IPS-11a (cell line): ENCODE data around the gene COL6A1.
"Not testable (repeated sequence)": the region's sequence is repeated elsewhere in the genome, so short reads cannot be mapped to it uniquely, and the experiment has no call there.

Experiments used
- H3K4me3 ChIP-seq: one replicate; pipeline ENCODE4 v1.5.1; 2013; ENCODE audit warnings: low read depth, low read length, control low read depth

COL6A1 gene

DNA sequence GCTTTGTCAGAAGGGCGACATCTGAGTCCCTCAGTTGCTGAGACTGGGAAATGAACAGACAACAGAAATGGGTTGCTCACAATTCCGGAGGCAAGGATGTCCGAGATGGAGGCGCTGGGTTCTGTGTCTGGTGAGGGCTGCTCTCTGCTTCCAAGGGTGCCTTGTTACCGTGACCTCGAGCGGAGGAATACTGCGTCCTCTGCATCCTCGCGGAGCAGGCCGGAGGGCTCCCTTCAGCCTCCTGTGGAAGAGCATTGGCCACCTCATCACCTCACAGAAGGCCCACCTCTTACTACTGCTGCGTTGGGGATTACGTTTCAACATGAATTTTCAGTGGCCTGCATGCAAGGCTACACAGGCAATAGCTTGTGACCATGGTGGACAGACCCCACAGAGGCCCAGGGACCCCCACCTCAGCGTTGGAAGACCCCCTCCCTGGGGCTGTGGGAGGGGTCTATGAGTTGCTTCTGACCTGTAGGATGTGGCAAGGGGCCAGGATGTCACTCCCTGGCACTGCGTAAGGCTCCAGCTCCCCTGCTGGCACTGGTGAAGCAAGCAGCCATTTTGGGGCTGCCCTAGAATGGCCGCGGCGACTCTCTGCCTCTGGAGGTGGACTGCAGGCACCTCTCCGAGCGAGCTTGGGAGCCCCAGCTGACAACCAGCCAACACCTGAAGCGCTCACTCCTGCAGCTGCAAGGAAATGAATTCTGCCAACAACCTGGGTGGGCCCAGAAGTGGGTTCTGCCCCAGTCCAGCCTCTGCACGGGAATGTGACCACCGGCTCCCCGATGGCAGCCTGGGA, 36.3 kb upstream of the COL6A1 start:
- no peak overlapping the region for H3K4me3 ChIP-seq

DNA sequence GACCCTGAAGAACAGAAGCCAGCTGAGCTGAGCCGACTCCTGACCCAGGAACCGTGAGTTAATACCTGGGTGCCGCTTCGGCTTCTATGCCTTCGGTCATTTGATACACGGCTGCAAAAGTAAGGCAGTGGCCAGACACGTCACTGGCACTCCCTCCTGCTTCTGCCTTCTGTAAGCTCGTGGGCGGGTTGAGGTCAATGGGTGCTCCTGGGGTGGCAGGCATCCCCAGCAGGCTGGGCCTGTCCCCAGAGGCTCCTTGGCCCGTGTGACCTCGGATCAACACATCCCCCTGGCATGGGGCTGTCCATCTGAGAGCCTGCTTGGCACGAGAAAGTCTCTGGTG, 35.7 kb upstream of the COL6A1 start:
- H3K4me3 ChIP-seq: no peak overlapping the region

DNA sequence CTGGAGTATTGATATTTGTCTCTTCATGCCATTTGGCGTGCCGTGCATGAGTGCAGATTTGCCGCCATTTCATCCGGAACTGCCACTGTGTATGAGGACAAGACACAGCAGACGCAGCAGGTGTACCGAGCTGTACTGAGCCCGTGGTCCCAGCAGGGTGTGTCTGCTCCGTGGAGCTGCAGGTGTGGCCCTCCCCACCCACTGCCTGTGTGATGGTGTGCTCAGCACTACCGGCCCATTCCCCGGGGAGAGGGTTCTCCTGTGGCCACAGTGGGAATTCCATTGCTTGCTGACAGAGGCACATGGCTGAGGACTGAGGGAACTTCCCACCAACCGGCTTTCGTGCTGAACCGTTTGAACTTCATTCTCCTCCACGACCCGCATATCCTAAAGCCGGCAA, 34.3 kb upstream of the COL6A1 start:
- no peak overlapping the region for H3K4me3 ChIP-seq

DNA sequence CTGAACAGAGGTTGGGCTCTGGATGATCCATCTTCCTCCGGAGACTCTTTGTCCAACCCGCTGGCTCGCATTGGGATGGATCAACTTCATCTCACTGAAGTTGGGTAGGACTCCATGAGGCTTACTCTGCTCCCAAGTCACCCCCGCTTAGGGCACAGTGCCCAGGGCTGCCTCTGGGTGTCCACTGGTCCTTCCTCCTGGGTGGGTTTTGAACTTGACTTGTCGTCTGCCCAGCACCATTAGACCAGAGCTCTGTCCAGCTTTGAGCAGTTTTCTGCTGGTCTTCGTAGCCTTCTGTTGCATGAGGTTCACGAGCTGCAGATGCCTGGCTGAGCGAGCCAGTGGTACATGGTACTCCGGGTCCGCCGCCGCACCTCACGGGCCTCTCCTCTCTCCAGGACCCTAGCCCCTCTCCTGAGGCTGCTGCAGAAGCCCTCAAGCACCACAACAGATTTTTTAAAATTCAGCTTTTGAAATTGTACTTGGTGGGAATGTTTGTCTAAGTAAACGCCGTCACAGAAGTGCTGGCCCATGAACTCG, 33.8 kb upstream of the COL6A1 start:
- no peak overlapping the region for H3K4me3 ChIP-seq

DNA sequence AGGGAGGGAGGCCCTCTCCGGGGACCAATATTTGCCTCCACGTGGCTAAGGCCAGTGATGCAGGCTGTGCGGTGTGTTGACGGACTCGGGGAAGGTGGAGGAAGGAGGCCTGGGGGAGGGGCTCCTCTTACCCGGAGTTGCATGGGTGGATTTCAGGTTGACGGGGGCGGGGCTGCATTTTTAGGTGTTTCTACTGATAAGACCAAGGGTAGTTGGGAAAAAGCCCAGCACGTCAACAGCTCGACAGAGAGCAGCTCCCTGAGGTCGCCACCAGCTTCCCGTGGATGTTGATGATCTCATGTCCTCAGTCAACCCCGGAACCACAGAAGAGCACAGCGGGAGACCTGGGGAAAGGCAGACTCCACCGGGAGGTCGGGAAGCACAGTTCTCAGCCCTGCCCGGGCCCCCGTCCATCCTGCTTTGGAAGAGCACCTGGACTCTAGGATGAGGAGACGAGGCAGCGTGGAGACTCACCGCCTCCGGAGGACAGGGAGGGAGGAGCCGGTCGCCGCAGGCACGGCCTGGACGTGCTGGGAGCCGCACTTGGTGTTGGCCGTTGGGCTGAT, 32.9 kb upstream of the COL6A1 start:
- no peak overlapping the region for H3K4me3 ChIP-seq

DNA sequence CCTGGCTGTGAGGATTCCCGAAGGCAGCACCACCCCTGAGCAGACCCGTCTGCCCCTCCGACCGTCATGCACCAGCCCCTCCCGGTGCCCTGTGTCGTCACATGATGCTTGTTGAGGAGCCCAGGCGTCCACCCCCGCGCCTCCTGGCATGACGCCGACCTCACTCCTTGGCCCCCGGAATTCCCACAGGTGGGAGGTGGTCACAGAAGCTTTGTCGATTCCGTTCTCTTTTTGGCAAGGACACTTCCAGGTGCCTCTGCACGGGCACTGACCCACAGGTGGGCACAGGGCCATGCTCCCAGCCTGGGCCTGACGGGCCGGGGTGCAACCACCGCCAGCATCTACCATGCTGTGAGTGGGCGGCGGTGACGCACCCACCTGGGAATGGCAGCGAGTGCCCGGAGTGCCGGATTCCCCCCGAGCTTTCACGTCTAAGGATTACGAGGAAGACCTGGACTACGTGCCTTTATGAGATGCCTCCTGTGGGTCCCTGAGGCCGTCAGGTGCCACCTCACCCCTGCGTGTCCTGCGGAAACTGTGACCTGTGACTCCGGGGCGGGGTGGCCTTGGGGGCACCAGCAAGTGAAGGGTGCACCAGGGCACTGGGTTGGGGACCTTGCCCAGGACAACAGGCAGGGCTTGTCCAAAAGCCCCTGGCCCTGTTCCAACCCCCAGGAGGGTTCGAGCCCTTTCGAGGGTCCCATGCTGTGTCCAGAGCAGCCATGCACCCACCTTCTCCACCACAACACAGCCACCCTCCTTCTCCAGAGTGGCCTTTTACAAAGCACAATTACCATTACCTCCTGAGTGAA, 31.4 kb upstream of the COL6A1 start:
- H3K4me3 ChIP-seq: no peak overlapping the region

DNA sequence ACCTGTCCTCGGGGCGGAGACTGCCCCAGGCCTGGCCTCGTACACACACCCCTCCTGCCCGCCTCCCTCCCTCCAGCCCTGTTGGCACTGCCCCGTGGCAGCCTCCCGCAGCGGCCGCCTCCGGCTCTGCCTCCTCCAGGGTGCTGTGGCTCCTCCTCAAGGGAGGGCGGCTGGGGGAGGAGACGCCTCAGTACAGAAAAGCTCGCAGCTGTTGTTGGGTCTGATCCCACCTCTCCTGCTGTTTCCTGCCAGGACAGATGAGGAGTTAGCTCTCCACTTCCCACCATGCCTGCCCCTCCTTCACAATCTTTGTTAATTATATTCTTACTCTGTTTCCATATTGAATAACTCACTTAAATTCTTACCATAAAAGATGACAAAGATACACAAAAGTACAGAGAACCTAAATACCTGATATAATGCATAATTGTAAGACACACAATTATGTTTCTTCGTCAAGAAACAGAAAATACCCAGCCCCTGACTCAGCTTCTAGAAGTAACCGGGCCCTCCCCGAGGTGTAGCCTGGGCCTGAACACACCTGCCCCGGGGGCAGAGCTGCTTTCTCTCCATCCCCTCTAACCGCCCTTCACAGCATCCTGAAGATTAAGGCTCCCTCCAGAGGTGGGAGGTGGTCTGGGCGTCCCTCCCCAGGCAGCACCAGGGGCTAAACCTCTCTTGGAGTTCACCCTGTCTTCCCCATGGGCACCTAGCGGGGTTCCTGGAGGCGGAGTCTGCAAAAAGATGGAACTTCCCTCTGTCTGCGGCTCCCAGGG, 30.6 kb upstream of the COL6A1 start:
- H3K4me3 ChIP-seq: no peak overlapping the region

DNA sequence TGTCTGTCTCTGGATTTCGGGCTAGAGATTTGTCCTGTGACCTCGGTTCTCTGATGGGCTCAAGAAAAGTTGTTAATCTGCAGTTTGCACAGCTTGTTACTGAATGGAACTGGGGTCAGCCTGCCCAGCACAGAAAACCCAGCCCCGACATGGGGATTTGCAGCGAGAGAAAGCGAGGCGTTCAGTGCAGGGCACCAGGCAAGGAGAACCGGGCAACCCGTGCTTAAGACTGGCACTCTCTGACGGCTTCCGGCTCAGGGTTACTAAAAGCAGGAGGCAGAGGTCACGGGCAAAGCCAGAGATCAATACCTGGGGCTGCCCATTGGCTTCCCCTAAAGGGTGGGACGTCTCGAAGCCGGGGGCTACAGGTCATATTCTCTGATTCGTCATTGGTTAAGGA, 29.9 kb upstream of the COL6A1 start:
- no peak overlapping the region for H3K4me3 ChIP-seq

DNA sequence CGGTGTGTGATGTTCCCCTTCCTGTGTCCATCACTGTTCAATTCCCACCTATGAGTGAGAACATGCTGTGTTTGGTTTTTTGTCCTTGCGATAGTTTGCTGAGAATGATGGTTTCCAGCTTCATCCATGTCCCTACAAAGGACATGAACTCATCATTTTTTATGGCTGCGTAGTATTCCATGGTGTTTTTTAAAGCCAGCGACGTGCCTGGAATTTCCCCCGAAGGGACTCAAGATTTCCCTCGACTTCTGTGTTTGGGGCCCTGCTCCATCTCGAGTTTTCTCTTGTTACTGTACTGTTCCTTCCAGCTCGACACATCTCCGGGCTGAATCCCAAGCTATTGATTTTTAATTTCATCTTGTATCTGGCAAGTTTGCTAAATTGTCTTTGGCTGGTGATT, 29.0 kb upstream of the COL6A1 start:
- not testable (repeated sequence) for H3K4me3 ChIP-seq

DNA sequence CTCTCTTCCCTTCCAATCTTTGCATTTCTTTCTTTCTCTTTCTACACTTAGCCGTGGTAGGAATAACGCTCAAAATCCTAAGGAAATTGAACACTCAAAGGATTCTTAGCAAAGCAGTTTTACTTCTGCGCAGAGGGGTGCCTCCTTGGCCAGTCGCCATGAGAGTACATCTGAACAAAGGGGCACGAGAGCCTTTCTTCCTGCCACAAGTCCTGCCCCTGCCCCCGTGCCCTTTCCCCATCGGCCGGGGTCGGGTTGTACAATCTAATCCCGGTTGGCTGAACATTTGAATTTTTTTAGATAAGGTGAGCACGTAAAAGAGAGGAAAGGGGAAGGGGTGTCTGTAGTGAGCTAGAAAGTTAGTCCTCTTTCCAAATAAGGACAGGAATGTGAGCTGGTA, 28.6 kb upstream of the COL6A1 start:
- H3K4me3 ChIP-seq: no peak overlapping the region

DNA sequence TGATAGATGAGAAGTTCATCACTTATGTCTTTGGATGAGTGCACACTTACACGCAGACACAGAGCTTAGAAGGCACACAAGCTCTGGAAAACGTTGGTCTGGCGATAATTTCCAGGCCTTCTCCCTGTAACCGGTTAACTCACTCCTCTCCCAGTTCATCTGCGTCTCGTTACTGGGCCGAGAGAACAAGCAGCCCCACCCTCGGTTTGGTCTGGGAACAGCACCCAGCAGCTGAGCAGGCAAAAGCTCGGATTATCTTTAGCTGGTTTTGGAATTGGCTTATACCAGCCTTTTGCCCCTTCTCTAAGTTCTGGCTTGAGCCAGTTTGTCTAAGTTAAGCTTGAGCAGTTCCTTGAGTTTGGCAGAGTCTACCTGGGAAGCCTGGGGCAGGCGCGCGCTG, 27.3 kb upstream of the COL6A1 start:
- H3K4me3 ChIP-seq: no peak overlapping the region

DNA sequence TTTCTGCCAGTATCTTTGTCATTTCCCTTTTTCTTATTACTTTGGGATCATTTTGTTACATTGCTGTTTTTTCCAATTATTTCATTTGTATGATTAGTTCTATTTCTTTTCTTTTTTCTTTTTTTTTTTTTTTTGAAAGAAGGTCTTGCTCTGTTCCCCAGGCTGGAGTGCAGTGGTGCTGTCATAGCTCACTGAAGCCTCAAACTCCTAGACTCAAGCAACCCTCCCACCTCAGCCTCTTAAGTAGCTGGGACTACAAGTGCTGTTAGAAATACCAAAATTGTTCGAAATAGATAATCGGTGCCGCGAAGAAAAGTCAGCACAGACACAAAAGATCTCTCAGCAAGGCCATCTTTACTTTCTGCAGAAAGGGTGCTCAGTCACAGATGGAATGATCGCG, 26.6 kb upstream of the COL6A1 start:
- H3K4me3 ChIP-seq: no peak overlapping the region

DNA sequence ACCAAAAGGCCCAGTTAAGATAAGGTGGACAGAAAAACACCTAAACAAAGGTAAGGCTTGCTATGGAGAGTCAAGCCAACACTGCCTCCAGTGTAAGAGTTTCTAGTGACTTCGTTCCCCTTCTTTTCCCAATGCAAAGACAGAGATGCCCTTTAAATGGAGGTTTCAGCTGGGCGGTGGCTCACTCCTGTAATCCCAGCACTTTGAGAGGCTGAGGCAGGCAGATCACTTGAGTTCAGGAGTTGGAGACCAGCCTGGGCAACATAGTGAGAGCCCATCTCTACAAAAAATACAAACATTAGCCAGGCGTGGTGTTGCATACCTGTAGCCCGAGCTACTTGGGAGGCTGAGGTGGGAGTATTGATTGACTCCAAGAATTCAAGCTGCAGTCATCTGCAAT, 24.0 kb upstream of the COL6A1 start:
- no peak overlapping the region for H3K4me3 ChIP-seq

DNA sequence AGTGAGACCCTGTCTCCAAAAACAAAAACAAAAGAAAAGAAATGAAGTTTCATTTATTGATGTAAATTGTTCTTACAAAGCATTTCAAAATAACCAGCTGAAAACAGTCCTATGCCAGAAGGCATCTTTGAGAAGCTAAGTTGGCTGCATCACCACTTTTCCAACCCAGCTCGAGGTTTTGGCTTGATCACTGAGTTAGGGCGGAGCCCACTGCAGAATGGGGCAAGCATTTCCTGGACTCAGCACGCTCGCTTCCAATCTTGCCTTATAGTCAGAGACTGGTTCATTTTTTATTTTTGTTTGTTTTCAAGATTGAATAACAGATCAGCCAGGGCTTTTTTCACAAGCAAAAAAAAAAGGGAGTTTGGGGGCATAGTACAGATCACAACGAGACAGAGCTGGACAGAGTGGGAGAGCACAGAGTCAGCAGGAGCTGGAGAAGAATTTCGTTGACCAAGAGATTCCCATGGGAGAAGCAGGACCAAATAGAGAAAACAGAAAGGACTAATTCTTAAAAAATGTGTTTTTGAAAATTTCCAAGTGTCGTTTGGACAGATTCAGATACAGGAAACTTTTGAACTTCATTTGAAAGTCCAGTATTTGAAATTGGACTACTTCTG, 23.5 kb upstream of the COL6A1 start:
- H3K4me3 ChIP-seq: no peak overlapping the region

DNA sequence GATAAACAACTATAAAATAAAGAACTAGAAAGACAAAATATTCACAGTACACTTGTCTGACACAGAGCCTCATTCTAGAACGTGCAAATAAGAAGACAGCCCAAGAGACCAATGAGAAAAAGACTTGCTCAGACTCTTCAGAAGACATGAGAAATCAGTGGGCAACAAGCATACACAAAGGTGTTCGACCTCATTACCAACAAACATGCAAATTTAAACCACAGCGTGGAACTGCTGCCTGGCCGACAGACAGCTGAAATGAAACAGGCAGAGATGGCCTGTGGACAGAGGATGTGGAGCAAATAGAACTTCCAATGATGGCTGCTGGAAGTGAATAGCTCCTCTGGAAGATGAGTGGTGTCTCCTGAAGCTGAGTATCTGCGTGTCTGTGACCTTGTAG, 22.4 kb upstream of the COL6A1 start:
- no peak overlapping the region for H3K4me3 ChIP-seq

DNA sequence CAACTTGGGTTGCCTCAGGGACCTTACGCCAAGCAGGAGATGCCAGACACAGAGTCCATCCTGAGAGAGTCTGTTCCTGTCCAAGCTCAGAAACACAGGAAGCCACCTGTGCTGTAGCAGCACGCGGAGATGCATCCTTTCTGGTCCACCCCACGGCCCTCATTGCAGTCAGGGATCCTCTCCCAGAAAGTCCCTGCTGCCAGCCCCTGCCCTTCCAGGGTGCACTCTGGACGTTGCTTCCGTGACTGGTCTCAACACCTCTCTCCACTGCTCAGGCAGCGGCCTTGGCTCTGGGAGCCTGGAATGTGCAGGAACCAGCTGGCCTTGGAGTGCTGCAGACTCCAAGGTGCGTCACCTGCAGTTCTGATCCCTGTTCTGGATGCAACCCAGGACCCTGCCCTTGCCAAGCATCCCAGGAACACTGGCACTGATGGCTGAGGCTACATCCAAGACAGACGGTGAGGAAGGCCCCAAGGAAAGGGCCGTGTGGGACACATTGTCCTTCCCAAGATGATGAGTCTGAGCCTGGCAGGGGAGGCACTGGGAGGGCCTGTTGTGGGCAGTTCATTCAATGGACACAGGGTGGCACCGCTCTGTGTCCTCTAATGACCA, 21.7 kb upstream of the COL6A1 start:
- H3K4me3 ChIP-seq: no peak overlapping the region

DNA sequence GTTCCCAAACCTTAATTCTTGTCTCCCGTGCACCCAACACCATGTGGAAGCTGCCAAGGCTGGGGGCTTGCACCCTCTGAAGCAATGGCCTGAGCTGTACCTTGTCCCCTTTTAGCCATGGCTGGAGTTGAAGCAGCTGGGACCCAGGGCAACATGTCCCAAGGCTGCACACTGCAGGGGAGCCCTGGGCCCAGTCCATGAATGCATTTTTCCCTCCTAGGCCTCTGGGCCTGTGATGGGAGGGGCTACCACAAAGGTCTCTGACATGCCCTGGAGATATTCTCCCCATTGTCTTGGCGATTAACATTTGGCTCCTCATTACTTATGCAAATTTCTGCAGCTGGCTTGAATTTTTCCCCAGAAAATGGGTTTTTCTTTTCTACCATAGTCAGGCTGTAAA, 20.2 kb upstream of the COL6A1 start:
- not testable (repeated sequence) for H3K4me3 ChIP-seq

DNA sequence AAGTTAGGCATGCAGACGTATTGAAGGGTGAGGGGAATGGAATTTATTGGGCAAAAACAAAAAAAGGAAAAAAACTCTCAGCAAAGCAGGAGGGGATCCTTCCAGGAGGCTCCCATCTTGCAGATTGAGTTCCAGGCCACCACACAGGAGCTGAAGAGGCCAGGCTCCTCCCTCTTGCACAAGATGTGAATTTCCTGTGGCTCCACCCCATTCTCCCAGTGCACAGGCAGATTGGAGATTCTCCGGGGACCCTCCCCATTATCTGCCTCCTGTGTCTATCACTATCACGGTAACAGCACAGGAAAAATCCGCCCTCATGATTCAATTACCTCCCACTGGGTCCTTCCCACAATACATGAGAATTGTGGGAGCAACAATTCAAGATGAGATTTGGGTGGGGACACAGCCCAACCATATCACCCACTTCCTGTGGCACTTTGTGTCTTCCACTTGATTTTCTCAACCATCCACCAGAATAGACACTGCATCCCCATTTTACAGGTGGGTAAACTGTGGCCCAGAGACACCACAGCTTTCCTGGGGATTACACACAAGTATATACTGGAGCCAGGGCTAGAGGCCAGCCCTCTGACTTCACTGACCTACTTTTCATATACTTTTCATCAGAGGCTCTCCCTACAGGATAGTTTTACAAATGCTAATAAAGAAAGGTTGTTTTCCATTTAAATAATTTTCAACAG, 18.9 kb upstream of the COL6A1 start:
- no peak overlapping the region for H3K4me3 ChIP-seq

DNA sequence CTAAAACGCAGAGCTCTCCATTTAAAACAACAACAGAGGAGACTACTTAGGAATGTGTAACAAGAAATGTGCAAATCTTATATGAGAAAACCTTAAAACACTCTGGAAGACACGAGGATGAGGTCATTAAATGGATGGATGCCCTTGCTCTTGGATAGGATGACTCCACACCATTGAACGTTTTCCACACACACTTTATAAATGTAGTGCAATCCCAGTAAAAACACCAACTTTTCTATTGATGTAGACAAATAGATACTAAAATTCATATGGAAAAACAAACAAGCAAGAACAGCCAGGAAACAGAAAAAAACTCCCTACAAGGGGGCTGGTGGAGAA, 18.4 kb upstream of the COL6A1 start:
- H3K4me3 ChIP-seq: no peak overlapping the region

DNA sequence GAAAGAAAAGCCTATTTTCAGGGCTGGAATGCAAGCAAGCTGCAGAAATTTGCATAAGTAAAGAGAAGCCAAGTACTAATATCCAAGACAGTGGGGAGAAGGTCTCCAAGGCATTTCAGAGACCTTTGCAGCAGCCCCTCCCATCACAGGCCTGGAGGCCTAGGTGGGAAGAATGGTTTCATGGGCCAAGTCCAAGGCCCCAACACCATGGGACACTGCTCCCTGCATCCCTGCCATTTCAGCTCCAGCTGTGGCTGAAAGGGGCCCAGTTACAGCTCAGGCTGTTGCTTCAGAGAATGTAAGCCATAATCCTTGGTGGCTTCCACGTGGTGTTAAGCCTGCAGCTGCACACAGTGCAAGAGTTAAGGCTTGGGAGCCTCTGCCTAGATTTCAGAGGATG, 16.9 kb upstream of the COL6A1 start:
- H3K4me3 ChIP-seq: no peak overlapping the region
